NT2/D1 (cell line): ENCODE data around the gene PLA2G4D.

ENCODE experiments used
- SUZ12 ChIP-seq: IDR thresholded peaks from 2 replicates; pipeline ENCODE4 v1.6.1; 2011; ENCODE audit not compliant: insufficient read length, insufficient read depth; ENCODE audit errors: extremely low read depth
- YY1 ChIP-seq: IDR thresholded peaks from 2 replicates; pipeline ENCODE4 v1.6.1; 2011; ENCODE audit not compliant: insufficient read length, insufficient read depth
- ZNF274 ChIP-seq: IDR thresholded peaks from 2 replicates; pipeline ENCODE4 v1.6.1; 2011; ENCODE audit warnings: mild to moderate bottlenecking, low read depth, low read length

GRCh38 chr15:42128476-42128875 lies 34.1 kb upstream of the PLA2G4D start:
- TF ChIP-seq ZNF274, result no peak
- no peak for TF ChIP-seq YY1
- no peak for TF ChIP-seq SUZ12
